Mesenteric fat pad (tissue), 1 donor: ENCODE measurements around the gene JMJD7. TPM values are rescaled to one million over a fixed set of nuclear protein-coding genes. Genes with fewer than 3 reads are reported as not detected.

Source experiments
- DNase-seq: peaks from one replicate; pipeline ENCODE4 v3.0.0-alpha.2; 2020; ENCODE audit warnings: low spot score
- long read RNA-seq: library from polyadenylated mRNA; unstranded; transcript quantifications from one replicate; pipeline ENCODE4 v2.0.0, GENCODE V29; 2020
- total RNA-seq: library from RNA; stranded (reverse); fragmentation: NEBNext Ultra II Directional; extraction: Animal tissue kit (Norgen Biotek cat#: 25700); gene quantifications from one replicate; pipeline ENCODE4 v1.2.1, GENCODE V29; 2021
- donor health status: DM: yes; HTN: yes; CAD: no.

The JMJD7 gene
- total RNA-seq = 7.7 TPM
- long read RNA-seq, transcript JMJD7-201 (8 exons, 1,416 nt) = major isoform, 24 of 26 reads
- long read RNA-seq, partial matches to known transcripts = 1 of 26 reads
- long read RNA-seq, other reads (novel, unspliced or antisense) = 1 of 26 reads

DNA sequence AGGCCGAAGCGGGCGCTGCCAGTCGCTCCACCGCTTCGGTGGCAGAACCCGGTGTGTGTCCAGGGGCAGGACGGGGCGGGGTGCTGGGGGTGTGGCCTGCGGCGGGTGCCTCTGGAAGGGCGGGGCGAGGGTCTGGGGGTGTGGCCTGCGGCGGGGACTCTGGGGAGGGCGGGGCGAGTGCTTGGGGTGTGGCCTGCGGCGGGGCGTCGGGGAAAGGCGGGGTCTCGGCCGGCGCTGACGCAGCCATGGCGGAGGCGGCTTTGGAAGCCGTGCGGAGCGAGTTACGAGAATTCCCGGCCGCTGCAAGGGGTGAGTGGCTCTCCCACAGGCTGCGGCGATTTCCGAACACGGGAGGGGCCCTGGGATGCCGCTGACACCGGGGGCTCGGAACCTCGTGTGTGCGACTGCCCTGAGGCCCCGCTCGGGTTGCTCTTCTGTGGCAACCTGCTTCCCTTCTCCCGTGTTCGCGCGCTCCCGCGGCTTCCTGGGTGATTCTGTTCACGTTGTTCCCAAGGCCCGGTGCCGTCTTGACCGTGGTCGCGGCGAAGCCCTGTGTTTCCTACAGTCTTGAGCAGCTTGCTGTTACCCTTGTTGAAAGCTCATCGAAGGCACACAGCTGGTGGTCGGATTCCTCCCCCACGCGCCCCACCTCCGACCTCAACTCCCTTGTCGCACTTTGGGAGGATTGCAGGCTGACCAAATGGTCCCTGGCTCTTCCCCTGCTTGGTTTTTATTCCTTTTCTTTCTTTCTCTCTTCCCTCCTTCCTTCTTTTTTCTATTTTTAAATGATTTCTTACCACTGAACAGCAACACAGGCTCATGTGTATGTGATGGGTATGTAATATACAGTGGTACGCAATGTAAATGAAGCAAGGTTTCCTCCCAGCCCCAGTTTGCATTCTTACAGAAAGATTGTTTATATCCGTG is at the start of gene JMJD7:
TSS of gene JMJD7 (plus strand) at position 213 of the 927 bp plus-strand sequence. CDS start at position 246, 33 bp downstream.
- peak; percentile 98 for DNase-seq

DNA sequence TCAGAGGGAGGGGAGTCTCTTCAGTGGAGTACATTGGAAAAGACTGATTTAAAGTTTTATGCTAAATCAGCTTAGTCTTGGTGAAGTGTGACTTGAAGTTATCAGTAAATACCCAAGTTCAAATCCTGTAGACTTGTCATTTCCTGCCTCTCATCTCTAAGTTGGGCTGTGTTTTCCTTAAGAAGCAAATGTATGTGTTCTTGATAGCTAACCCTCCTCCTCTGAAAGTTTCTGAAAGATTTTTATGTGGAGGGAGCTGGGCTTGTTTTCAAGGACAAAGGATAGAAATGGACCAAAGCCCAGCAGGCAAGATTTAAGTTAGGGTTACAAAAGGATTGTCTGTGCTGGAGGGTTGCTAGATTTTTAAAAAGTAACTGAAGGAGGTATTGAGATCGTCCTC is 49.4 kb upstream of the JMJD7 start:
- DNase-seq = no peak

GRCh38 chr15:41779662-41780157 is 48.2 kb upstream of the JMJD7 start:
- no peak for DNase-seq

GRCh38 chr15:41780266-41780665 is 47.6 kb upstream of the JMJD7 start:
- no peak for DNase-seq

- no peak for DNase-seq
These were observed 47.2 kb upstream of the JMJD7 start for GRCh38 chr15:41780727-41781126.

GRCh38 chr15:41782371-41783282 is 45.3 kb upstream of the JMJD7 start:
- no peak for DNase-seq

DNA sequence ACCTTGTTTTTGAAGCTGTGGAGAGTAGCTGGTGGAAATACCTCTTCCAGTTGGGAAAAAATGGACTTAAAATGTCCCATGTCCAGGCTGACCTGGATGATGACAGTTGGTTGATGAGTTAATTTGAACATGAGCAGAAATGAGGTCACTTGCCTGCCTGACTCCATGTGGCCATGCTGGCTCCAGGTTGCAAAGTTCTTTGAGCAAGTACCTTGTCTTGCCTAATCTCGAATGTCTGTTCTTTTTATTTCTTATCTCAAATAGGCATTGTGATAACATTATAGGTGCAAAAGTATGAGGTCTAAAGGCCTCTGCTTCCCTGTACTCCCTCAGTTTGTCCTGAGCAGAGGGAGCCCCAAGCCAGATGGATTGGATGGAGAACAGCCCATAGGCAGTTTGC is 44.6 kb upstream of the JMJD7 start:
- DNase-seq = no peak

- no peak for DNase-seq
These were observed 39.6 kb upstream of the JMJD7 start for GRCh38 chr15:41788262-41788661.

DNA sequence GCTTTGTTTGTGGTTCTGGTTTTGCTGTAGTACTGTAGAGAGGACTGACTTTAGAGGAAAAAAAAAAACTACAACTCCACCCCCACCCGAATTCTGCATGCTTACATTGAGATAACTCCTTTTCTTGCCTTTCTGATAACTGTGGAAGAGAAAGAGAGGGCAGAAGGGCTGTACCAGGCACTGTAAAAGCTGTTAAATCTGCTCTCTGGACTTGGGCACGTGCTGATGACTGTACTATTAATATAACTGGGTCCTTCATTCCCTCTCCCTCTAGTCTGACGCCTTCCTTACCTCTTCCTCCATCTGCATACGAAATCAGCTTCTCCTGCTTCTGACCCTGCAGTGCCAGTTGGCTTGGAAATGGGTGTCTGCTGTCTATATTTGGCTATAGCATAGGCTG is 38.7 kb upstream of the JMJD7 start:
- no peak for DNase-seq

DNA sequence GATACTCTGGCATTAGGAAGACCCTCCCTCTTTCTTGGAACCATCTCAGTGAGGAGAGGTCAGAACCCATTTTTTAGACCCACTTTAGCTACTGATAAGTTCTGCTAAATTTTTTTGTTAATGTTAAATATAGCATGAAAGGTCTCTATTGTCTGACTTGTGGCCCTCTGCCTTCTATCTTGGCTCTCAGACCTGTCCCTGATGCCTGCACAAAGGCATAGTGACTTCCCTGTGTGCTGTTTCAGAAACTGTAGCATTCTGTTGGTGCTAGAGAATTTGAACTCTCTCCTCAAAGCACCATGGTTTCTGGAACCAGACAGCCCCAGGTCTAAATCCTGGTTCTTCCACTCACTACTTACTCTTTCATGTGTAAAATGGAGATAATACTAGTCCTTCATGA is 38.2 kb upstream of the JMJD7 start:
- no peak for DNase-seq

DNA sequence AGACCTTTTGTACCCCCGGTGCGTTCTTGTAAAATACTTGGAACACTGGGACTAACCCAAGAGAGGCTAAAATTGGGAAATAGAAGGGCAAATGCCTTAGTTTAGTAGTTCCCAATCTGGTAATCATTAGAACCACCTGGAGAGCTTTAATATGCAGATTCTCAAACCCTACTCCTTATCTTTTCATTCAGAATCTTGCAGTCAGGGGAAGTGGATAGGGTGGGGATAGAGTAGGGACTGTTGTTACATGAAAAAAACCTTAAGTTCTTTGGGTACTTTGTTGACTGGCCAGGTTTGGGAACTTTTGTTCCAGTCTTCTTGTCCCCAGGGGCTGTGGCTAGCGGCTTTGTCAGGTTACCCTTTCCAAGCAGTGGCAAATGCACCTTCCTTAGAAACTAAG is 37.7 kb upstream of the JMJD7 start:
- DNase-seq = no peak

- DNase-seq = no peak
These were observed 36.9 kb upstream of the JMJD7 start for GRCh38 chr15:41790756-41791546.

- DNase-seq = no peak
These were observed 36.4 kb upstream of the JMJD7 start for GRCh38 chr15:41791547-41791937.

DNA sequence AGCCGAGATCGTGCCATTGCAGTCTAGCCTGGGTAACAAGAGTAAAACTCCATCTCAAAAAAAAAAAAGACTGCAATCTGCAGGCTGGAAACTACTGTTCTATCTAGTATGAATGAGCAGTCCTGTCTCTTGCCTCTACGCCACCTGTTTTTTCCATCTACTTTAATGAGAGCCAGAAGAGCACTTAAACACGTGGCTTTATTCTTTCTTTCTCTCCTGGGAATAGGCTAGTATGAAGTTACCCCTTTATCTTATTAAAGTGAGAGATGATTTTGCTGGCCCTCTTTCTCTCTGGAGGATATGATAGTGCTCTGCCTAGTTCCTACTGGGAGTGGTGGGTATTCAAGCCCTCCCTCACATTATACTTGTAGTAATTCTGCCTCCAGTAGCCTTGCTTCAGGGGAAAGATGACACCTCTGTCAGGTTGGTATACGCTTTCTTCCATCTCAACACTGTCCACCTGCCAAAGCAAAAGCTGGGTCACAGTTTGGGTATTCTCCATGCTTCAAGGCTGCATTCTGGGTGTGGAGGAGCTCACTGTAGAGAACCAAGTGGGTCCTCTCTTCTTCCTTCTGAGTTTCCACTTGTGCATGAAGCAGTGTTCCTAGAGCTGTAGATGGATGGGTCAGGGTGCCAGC is 35.8 kb upstream of the JMJD7 start:
- DNase-seq = no peak

- no peak for DNase-seq
These were observed 33.8 kb upstream of the JMJD7 start for GRCh38 chr15:41794081-41794480.

DNA sequence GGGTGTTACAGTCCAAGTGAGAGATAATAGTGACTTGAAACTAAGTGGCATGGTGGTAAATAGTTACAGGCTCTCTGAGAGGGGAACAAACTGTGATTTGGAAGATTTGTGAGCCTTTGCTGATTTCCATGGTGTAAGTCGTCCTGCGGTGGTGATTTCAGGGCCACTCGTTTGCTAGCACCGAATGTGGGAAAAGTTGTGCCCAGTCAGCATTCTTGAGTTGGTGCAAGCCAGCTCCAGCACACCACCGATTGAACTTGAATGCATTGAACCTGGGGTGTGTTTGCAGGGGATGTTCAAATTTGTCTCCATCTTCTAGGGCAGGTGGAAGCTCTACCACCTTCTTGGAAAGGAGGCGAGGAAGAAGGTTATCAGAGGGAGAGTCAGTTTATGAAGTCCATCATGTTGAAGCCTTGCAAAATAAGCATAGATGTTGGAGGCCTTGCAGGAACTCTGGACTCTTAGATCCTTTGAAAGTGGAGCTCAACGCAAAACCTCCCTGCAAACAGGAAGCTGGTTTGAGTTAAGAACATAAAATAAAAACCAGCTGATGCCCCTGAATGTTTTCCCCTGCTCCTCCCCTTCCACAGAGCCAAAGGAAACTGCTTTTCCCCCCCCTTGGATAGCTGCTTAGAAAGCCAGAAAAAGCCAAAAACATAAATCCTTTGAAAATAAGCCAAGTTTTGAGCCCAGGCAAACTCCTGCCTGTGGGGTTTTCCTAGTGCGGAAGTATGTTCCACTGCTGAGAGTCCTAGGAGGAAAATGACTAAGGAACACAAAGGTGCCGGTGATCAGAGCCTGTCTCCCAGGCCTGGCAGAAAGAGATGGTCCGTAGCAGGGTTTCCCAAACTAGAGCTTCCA is 31.7 kb upstream of the JMJD7 start:
- DNase-seq = no peak

DNA sequence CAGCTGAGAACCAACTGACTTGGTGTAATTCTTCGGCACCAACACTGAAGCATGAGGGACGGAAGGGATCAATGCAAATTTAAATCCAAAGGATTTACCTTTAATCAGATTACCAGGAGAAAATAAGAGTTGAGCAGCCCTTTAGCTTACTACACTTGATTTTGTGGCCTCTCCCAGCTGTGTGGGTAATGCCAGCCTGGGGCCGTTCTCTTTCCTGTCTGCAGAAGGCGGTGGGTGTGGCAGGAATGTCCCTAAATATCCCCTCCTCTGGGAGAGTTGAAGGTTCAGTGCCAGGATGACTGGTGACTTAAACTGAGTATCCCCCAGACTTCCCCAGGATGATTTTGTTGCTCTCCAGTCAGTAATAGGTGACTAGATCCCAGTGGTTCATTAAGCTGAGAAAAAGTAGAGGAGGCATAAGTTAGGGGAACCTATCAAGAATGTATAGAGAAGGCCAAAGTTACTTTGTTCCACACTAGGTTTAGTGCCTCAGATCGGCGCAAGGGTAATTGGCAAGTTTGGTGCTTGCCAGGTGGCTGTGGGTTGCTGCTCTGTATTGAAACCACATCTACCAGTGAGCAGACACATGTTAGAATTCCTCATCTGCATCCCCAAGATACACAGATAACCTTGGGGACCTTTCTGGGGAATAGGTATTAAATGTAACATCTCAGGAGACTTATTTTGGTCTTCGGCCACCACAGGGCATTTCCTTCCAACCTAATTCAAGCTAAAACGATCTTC is 30.5 kb upstream of the JMJD7 start:
- no peak for DNase-seq
